ENCODE results near the gene GPR108. TPM values are rescaled to one million over a fixed set of nuclear protein-coding genes. Genes with fewer than 3 reads are reported as not detected.

GPR108 gene
- total and polyA plus RNA-seq, 11 donors: 19.2 to 47.9 (median 31.1) TPM

DNA sequence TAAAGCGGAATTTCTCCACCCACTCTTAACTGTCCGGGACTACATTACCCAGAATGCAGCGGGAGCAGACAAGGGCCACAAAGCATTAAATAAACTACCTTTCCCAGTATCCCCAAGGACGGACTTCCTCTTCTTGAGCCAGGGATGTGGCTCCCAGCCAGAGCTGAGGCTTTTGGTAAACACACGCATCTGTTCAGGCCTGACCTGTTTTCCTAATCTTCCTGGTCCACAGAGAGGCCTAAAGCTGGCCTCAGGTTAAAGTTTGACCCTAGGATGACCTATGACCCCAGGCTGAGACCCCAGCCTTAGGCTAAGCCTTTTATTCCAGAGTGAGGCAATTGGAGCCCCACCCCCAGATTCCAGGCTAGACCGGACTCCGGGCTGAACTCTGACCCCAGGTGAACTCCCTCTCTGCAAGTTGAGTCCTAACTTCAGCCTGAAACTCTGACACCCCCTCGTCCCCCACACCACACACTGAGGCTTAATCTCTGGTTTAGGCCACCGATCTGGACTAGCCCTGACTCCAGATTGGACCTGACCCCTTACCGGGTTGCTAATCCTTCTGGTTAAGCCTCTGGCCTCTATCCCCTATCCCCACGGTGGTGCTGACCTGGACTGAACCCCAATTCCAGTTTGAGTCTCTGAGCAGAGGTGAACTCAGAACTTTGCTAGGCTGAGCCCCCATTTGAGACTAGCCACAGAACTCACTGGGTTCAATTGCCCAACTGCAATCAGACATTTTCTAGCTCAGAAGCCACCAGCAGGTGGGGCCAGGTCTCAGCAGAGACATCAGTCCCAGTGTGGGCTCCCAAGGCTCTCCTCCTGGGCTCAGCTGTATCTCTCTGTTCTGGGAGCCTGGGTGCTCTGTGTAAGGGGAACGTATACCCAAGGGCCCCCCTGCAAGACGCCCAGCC, 750 bp upstream of the GPR108 start:
- H3K4me1 ChIP-seq: peaks cover 6 to 58% (median 45%) of the 10 kb centered on the region in 12 donors
- no peaks in the 10 kb centered on the region for H3K9me3 ChIP-seq
- H3K27ac ChIP-seq: peak overlapping the region; percentile 82 to 99 (median 95)
- H3K36me3 ChIP-seq: peaks cover 0 to 25% (median 5%) of the 10 kb centered on the region in 9 donors
- H3K4me3 ChIP-seq: peak overlapping the region in 9 of 12 donors; percentile 30 to 96 (median 88)
- TF ChIP-seq POLR2A (IDR thresholded peaks at IDR 0.05): peak in 1 of 2 donors; percentile 9
- TF ChIP-seq, protein P1, sequence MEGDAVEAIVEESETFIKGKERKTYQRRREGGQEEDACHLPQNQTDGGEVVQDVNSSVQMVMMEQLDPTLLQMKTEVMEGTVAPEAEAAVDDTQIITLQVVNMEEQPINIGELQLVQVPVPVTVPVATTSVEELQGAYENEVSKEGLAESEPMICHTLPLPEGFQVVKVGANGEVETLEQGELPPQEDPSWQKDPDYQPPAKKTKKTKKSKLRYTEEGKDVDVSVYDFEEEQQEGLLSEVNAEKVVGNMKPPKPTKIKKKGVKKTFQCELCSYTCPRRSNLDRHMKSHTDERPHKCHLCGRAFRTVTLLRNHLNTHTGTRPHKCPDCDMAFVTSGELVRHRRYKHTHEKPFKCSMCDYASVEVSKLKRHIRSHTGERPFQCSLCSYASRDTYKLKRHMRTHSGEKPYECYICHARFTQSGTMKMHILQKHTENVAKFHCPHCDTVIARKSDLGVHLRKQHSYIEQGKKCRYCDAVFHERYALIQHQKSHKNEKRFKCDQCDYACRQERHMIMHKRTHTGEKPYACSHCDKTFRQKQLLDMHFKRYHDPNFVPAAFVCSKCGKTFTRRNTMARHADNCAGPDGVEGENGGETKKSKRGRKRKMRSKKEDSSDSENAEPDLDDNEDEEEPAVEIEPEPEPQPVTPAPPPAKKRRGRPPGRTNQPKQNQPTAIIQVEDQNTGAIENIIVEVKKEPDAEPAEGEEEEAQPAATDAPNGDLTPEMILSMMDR (IDR thresholded peaks at IDR 0.05): peak; percentile 48 to 76 (median 65)
- 10 to 15% (median 12%) methylated on average over 11 to 13 of the region's 13 CpGs for WGBS, 4 donors
- peak; percentile 14 to 82 (median 44) for ATAC-seq
- no peaks in the 10 kb centered on the region for H3K27me3 ChIP-seq
- peak; percentile 80 to 97 (median 83) for DNase-seq
- intact Hi-C loops (cut with DNase I): loop anchor here in 9 of 10 donors (1.0 to 10.0 kb wide), 10 partner anchors 31 to 366 kb away; partner anchors contain the start of gene ALKBH7 (in 1 of the 9)

DNA sequence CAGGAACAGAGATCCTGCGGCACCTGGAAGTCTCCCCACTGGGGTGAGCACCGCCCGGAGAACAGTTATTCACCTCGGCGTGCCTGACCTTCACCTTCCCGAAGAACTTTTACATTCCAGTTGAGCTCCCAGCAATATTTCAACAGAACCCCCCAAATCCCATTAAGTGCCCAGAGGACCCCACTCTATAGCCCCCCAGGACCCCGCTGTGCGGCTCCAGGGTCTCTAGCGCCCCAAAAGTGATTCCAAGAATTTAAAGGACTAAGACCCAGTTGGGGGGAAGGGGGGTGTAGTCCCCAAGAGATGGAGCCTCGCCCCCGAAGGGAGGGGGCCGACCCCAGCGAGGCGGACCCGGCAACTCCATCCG, 480 bp downstream of the GPR108 start:
- WGBS, 4 donors: 0 to 1% (median 0%) methylated on average over 9 to 16 of the region's 16 CpGs
- TF ChIP-seq, protein P1 (IDR thresholded peaks at IDR 0.05): peak in 1 of 12 donors; percentile 4
- no peak for TF ChIP-seq POLR2A (IDR thresholded peaks at IDR 0.05)
- DNase-seq (no peak), ATAC-seq (peak in 1 of 4 donors; percentile 10)
- H3K36me3 ChIP-seq: peaks cover 0 to 30% (median 6%) of the 10 kb centered on the region in 9 donors
- H3K4me1 ChIP-seq: peaks cover 6 to 54% (median 37%) of the 10 kb centered on the region in 12 donors
- no peaks in the 10 kb centered on the region for H3K9me3 ChIP-seq
- no peaks in the 10 kb centered on the region for H3K27me3 ChIP-seq
- intact Hi-C loops (cut with DNase I): loop anchor here in 8 of 10 donors (5.0 to 10.0 kb wide), 6 partner anchors 102 to 365 kb away; partner anchors contain the start of gene ALKBH7 (in 1 of the 8)
- H3K27ac ChIP-seq: peak overlapping the region; percentile 93 to 100 (median 98)
- peak overlapping the region; percentile 62 to 96 (median 84) for H3K4me3 ChIP-seq

DNA sequence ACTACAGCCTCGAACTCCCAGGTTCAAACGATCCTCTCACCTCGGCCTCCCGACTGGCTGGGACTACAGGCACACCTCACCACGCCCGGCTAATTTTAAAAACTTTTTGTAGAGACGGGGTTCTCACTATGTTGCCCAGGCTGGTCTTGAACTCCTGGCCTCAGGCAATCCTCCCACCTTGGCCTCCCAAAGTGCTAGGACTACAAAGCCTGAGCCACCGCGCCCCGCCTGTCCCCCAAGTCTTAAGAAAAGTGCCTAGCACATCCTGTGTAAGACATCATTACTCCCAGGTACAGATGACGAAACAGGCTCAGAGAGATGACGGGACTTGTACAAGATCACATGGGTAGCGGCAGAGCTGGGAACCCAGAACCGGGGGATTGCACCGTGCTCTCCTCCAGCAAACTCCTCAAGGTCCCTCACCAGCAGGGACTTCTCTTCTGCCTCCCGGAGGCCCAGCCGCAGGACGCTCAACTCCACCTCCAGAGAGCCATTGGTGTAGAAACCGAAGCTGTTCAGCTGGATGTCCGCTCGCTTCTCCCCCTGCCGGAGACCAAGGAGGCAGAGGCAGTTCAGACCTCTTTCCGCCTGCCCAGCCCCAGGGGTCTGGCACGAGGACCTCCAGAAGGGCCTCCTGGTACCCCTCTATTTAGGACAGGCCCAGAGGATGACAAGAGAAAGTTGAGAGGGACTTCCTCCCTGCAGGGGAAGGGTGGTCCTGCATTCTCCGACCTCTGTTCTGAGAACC, 1.0 kb downstream of the GPR108 start:
- ATAC-seq: peak in 3 of 4 donors; percentile 1 to 17 (median 13)
- TF ChIP-seq, protein P1 (IDR thresholded peaks at IDR 0.05): peak; percentile 28 to 75 (median 52)
- no peak for TF ChIP-seq POLR2A (IDR thresholded peaks at IDR 0.05)
- Histone ChIP-seq H3K9me3 (no peaks in the 10 kb centered on the region), H3K36me3 (peaks cover 0 to 30% (median 10%) of the 10 kb centered on the region in 9 donors), H3K27me3 (no peaks in the 10 kb centered on the region), H3K27ac (peak overlapping the region; percentile 93 to 100 (median 98)), H3K4me3 (peak overlapping the region; percentile 62 to 96 (median 84)), H3K4me1 (peaks cover 6 to 48% (median 32%) of the 10 kb centered on the region in 12 donors)
- DNase-seq: peak; percentile 74 to 88 (median 82)
- WGBS, 4 donors: 27 to 40% (median 31%) methylated on average over 25 of the region's 25 CpGs
- intact Hi-C loops (cut with DNase I): loop anchor here in 8 of 10 donors (5.0 to 10.0 kb wide), 6 partner anchors 102 to 364 kb away; partner anchors contain the start of gene ALKBH7 (in 1 of the 8)

All from heart left ventricle (tissue), 16 donors.